Cortex of kidney (tissue), 1 donor: Measurements from ENCODE around the gene TMEM91.
"Not testable (repeated sequence)": the region's sequence is repeated elsewhere in the genome, so short reads cannot be mapped to it uniquely, and the experiment has no call there.

ENCODE experiments used
- DNase-seq: peaks from one replicate; lab custom pipeline; 2025; lab: John Stamatoyannopoulos, UW

The TMEM91 gene

DNA sequence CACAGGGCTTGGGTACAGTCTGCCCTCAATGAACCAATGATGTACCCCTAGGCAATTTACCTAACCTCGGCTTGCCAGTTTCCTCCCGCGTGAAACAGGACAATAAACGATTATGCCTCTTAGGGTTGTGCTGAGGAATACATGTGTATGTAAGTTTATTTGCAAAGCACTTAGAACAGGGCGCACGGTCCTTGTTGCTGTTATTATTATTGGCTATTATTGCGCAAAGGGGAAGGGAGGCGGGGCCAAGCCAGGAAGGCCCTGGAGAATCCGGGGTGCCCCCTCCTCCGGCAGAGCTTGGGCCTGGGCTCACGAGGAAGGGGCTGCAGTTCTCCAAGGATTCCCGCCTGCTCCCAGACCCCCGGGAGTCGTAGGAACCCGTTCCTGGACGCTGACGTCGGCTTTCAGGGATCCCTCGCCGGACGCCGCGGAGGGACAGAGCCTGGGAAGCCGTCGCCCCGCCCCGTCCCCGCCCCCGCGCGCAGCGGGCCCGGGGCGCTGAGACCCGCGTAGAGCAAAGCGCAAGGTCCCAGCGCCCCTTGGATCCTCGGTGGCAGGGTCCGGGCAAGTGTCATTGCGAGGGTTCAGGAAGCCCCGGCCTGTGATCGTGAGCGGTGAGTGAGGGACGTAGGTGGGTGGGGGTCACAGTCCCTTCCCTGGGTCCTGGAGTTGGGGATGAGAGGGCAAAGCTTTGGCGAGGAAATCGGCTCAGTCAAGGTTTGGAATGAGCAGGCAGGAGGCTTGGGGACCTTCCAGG is at the start of gene TMEM91:
Gene TMEM91 (plus strand): TSS at position 293 of the 757 bp plus-strand sequence. CDS start 1,777 bp downstream, outside the sequence.
- no peak for DNase-seq

DNA sequence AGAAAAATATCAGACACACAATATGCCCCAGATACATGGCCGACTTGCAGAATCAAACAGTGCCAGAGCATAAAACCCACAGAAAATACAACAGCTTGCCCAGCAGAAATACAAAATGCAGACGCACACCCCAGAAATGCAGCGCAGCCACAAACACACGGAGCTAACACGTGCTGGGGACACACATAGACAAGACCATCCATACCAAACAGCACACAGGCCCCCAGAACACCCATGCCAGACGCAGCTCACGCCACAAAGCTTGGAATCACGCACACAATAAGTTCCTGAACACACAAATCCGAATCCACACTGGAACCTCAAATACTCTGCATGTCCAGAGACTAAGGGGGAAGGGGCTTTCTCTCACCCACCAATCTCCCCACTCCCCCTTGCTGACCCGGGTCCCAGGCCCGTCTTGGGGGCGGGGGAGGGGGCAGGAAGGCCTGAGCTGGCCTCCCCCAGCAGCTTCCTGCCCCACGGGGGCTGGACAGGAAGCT is 49.2 kb upstream of the TMEM91 start:
- no peak for DNase-seq

- no peak for DNase-seq
Measured at GRCh38 chr19:41327576-41328156, 48.7 kb upstream of the TMEM91 start.

- DNase-seq, result no peak
Measured at GRCh38 chr19:41328157-41328841, 48.0 kb upstream of the TMEM91 start.

DNA sequence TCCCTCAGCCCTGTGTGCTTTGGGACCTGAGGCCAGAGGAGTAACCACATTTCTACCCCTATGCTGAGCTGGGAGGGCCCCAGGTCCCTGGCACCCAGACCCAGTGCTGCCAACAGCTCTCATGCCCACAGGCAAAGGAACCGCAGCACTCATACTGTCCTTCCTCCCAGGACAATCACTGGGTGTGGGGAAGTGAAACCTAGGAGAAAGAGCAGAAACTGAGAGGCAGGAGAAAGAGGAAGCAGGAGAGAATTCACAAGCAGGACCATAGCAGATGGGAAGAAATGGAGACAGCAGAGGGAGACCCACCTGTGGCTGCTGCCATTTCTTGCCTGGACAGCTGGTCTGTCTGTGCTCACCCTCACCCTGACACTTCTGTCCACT is 47.5 kb upstream of the TMEM91 start:
- DNase-seq, result no peak

DNA sequence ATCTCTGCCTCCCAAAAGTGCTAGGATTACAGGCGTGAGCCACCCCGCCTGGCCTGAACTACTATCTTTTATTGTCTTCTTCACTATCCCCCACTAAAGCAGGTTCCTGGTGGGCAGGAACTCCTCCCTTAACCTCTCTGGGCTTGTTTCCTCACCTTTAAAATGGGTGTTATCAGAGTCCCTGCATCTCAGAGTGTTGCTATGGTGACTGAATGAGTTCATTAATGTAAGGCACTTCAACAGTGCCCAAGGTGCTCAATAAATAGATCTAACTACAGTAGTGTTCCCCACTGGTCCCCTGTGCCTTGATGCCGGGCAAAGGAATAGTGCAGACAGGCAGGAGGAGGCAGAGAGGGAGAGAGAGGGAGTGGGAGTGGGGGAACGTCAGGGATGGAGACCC is 45.9 kb upstream of the TMEM91 start:
- DNase-seq, result no peak

DNA sequence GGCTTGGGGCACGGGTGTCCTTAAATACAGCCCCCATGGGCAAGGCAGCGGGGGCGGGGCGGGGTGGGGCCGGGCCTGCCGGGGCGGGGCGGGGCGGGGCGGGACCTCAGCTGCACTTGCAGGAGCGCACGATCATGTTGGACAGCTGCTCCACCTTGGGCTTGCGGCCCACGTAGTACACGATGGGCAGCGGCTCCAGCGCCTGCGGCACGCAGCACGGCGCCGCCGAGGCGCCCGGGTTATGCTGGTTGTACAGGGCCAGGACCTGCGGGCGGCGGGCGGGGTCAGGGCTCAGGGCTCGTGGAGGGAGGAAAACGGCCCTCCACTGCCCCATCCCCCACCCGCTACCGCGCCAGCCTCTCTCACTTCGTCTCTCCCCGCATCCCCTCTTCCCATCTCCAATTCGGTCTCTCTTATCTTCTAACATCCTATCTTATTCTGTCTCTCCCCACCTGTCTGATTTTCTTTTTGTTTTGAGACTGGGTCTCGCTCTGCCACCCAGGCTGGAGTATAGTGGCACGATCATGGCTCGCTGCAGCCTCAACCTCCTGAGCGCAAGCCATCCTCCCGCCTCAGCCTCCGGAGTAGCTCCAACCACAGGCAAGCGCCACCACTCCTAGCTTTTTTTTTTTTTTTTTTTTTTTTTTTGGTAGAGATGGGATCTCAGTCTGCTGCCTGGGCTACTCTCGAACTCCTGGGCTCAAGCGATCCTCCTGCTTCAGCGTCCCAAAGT is 45.2 kb upstream of the TMEM91 start:
- DNase-seq, result no peak

- no peak for DNase-seq
Measured at GRCh38 chr19:41332000-41332399, 44.3 kb upstream of the TMEM91 start.

DNA sequence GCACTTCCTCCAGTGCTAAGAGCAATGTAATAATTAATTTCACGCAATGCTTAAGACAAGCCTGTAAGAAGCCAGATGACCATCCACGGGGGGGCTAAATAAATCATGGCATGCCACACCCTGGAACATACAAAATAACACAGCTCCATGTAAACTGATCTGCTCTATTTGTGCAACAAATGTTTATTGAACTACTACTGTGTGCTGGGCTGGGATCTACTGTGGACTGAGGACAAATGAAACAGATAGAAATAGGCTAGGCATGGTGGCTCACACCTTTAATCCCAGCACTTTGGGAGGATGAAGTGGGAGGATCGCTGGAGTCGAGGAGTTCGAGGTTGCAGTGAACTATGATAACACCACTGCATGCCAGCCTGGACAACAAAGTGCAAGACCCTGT is 43.9 kb upstream of the TMEM91 start:
- DNase-seq, result no peak

DNA sequence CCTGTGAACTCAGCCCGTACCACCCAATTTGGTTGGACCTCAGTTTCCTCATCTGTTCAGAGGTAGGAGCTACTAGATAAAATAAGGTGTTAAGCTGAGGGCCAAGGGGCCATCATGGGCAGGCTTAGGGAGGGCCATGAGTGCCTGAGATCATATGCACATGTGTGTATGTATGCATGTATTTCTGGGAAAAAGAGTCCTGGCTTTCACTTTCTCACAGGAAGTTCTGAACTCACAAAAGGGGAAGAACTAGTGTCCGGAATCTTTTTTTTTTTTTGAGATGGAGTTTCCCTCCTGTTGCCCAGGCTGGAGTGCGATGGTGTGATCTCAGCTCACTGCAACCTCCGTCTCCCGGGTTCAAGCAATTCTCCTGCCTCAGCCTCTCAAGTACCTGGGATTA is 41.5 kb upstream of the TMEM91 start:
- DNase-seq, result no peak

- DNase-seq, result no peak
Measured at GRCh38 chr19:41335467-41335866, 40.9 kb upstream of the TMEM91 start.

DNA sequence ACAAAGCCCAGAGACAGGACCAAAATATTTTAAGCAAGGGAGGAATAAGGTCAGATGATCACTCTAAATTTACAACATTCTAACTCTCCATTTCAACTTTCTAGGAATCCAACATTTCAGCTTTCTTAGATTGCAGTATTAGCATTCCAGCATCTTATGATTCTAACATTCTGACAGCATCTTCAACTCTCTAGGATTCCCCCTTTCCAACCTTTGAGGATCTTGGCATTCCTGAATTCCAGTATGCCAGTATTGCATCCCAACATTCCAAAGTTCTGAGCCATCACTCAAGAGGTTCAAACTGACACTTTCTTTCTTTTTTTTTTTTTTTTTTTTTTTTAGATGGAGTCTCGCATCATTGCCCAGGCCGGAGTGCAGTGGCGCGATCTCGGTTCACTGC is 36.4 kb upstream of the TMEM91 start:
- DNase-seq, result no peak

DNA sequence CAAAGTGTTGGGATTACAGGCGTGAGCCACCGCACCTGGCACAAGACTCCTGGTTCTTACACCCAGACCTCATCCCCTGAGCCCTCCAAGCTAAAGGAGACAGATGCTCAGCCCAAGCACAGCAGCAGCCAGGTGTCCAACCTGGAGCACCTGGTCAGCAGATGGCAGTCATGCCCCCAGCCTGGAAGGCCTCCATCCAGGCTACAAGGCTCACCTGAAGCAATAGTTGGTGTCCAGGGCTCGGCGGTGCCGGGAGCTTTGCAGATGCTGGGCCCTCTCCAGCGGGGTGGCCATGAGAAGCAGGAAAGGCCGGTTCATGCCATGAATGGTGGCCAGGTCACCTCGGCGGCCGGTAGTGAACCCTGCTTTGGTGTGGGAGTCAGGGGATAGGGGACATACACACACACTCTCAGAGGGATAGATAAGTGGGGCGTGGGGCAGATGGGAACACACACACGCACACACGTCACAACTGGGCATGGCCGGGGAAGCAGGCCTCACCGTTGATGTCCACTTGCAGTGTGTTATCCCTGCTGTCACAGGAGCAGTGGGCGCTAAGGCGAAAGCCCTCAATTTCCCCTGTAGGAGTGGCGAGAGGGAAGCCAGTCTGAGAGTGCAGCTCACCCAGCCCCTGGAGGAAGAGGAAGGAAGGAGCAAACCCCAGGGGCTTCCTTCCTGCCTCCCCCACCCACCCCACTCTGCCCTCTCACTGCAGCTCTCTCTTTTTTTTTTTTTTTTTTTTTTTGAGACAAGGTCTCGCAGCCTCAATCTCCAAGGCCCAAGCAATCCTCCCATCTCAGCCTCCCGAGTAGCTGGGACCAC is 34.5 kb upstream of the TMEM91 start:
- no peak for DNase-seq

DNA sequence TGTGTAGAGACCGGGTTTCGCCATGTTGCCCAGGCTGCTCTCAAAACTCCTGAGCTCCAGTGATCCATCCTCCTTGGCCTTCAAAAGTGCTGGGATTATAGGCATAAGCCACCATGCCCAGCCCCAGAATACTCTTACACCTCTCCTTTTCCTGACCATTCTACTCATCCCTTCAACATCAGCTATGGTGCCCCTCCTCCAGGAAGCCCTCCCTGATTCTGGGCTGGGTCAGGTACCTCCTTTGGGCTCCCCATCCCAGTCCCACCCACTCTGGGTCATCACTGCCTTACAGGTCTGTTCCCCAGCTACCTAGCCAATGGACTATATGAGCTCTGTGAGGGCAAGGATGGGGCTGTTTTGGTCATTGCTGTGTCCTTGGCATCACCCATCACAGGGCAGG is 32.2 kb upstream of the TMEM91 start:
- DNase-seq, result no peak

DNA sequence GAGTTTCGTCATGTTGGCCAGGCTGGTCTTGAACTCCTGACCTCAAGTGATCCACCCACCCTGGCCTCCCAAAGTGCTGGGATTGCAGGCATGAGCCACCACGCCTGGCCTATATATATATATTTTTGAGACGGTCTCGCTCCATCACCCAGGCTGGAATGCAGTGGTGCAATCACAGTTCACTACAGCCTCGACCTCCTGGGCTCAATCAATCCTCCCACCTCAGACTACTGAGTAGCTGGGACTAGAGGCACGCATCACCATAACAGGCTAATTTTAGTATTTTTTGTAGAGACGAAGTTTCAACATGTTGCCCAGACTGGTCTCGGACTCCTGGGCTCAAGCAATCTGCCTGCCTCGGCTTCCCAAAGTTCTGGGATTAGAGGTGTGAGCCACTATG is 29.4 kb upstream of the TMEM91 start:
- not testable (repeated sequence) for DNase-seq

GRCh38 chr19:41350735-41351338 is 25.5 kb upstream of the TMEM91 start:
- DNase-seq, result no peak

DNA sequence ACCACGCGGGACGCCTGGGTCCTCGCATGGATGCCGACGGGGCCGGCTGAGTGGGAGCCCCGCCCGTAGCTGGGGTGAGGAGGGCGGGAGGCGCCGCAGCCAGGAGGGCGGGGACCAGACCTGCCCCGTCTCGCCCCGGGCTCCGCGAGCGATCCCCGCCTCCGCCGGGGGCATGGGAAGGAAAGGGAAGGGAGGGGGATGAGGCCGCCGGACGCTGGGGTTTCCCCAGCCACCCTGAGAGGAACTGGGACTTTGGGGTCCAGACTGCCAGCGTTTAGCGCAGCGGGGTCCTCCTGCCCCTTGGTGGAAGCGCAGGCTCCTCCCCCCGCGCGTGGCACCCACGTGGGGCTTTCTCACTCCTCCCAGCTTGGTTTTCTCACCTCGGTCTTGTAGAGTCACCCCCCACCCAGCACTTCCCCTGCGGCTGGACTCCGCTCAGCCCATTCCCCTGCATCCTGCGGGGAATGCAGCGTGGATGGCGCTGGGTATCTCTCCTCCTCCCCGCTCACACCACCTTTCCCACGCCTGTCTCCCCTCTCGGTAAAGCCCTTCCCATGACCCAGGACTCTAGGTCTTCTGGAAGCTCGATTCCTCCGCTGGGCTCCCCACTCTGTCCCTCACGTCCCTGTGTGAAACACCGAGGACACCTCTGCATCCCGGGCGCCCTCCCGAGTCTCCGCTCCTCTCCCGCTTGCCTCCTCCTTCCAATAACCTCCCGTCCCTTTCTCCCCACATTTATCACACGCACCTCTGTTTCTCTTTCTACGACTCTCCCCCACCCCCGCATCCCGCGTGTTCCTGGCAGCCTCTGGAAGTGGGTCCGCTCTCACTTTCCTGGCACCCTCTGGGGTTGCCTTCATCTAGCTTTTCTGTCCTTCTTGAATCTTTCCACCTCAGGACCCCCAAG is 24.7 kb upstream of the TMEM91 start:
- no peak for DNase-seq

DNA sequence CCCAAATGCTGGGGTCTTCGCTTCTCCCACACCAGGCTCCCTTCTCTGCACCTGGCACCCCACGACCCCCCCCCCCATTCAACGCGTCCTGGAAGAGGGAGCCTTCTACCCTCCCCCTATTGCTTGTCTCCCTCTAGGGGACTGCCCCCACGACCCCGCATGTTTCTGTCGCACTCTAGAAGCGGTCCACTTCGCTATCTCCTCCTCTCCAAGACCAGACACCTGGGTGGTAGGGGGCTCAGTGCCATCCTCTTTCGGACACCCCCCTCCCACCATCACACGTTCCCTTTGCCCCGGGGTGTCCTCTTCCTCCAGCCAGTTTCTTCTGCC is 24.1 kb upstream of the TMEM91 start:
- DNase-seq, result no peak

- no peak for DNase-seq
Measured at GRCh38 chr19:41352609-41353465, 23.5 kb upstream of the TMEM91 start.
